Neural progenitor cell (in vitro differentiated cells): ENCODE results near the gene PPL.

ENCODE experiments used
- CTCF ChIP-seq: fragments of 200-600 bp; sonication (generic); IDR thresholded peaks from 2 replicates; pipeline ENCODE4 v1.5.1; 2017; ENCODE audit warnings: antibody characterized with exemption, mild to moderate bottlenecking
- EZH2 ChIP-seq: fragments of 200-600 bp; sonication (generic); IDR thresholded peaks from 2 replicates; pipeline ENCODE4 v1.6.1; 2017; ENCODE audit warnings: antibody characterized with exemption, mild to moderate bottlenecking, moderate library complexity
- EZH2phosphoT487 ChIP-seq: fragments of 200-600 bp; sonication (generic); IDR thresholded peaks from 2 replicates; pipeline ENCODE4 v1.6.1; 2017; ENCODE audit warnings: antibody characterized with exemption

GRCh38 chr16:4840984-4841383 lies 96.0 kb downstream of the PPL start:
- TF ChIP-seq CTCF (no peak), EZH2 (no peak), EZH2phosphoT487 (no peak)
